Measurements from ENCODE around the gene KRTAP11-1. TPM values are rescaled to one million over a fixed set of nuclear protein-coding genes. Genes with fewer than 3 reads are reported as not detected.

KRTAP11-1 gene
- total RNA-seq, 1 donor from 2014 or later: not detected

Other genes starting within 250 kb of the KRTAP11-1 start
- gene KRTAP20-2, start 246.4 kb downstream of the KRTAP11-1 start, total RNA-seq: not detected in 2 replicates
- not detected in 2 replicates for gene KRTAP20-3, start 238.7 kb downstream of the KRTAP11-1 start, total RNA-seq
- gene KRTAP21-3, start 162.8 kb downstream of the KRTAP11-1 start, total RNA-seq: not detected in 2 replicates
- gene KRTAP21-2, start 134.3 kb downstream of the KRTAP11-1 start, total RNA-seq: not detected in 2 replicates
- gene KRTAP21-1, start 126.2 kb downstream of the KRTAP11-1 start, total RNA-seq: not detected in 2 replicates
- not detected in 2 replicates for gene KRTAP8-1, start 68.3 kb downstream of the KRTAP11-1 start, total RNA-seq
- not detected in 2 replicates for gene KRTAP7-1, start 51.8 kb downstream of the KRTAP11-1 start, total RNA-seq
- gene KRTAP19-8, start 156.9 kb upstream of the KRTAP11-1 start, total RNA-seq: not detected in 2 replicates

Measured in activated CD4-positive, alpha-beta T cell treated with anti-CD3 and anti-CD28 coated beads, Interleukin-2, amount 10 ng/mL, durations not matched to agents 24 days and 14 days (primary cell).